GM12878 (cell line): ENCODE data around the gene EHF. TPM values are rescaled to one million over a fixed set of nuclear protein-coding genes. Genes with fewer than 3 reads are reported as not detected.

Experiments used
- ATAC-seq: fragments of 200-7000 bp; cut with Tn5 transposase; 3 replicates; pipeline ENCODE4 v1.9.1; 2020; ENCODE audit warnings: mild to moderate bottlenecking, moderate library complexity
- BruUV-seq: library from RNA; stranded (reverse); fragments of 400-500 nt; replicated peaks from 2 replicates; lab custom pipeline; 2021; lab: Mats Ljungman, UMichigan
- CTCF ChIA-PET: fragments of 300-600 bp; sonication (Branson Sonifier 250); formaldehyde crosslinking; extraction: SDS; loops from one replicate; lab custom pipeline; 2021; ENCODE audit warnings: inconsistent platforms; lab: Yijun Ruan, JAX
- POLR2A ChIA-PET: fragments of 350-600 bp; formaldehyde crosslinking; extraction: SDS; loops from one replicate; lab custom pipeline; 2021; ENCODE audit warnings: inconsistent platforms; lab: Charles Lee
- RAD21 ChIA-PET: fragments of 300-600 bp; sonication (Branson Sonifier 250); formaldehyde crosslinking; loops from one replicate; lab custom pipeline; 2023; ENCODE audit warnings: antibody characterized with exemption; ENCODE audit not compliant: unreplicated experiment; lab: Charles Lee
- SMC1A ChIA-PET: fragments of 300-600 bp; sonication (Branson Sonifier 250); formaldehyde crosslinking; loops from one replicate; lab custom pipeline; 2023; ENCODE audit not compliant: unreplicated experiment, uncharacterized antibody; lab: Charles Lee
- DNase-seq: peaks from one replicate; pipeline ENCODE4 v3.0.0-alpha.2; 2011; ENCODE audit warnings: low read depth, low spot score
- FAIRE-seq: peaks from 3 replicates; lab custom pipeline; 2011; peaks lifted over from hg19 to GRCh38; lab: Jason Lieb, UNC
- H2AFZ ChIP-seq: 2 replicates; pipeline ENCODE4 v1.6.0; 2011; ENCODE audit warnings: low read depth, low read length, control low read depth; ENCODE audit not compliant: control insufficient read depth
- H3K27ac ChIP-seq: 2 replicates; pipeline ENCODE4 v1.5.1; 2011; ENCODE audit warnings: control low read depth; ENCODE audit not compliant: control insufficient read depth, insufficient read depth
- H3K27me3 ChIP-seq, 2 experiments: replicated peaks in 1 of 2; 2 replicates each; pipeline versions ENCODE4 v1.6.0 to v1.6.1; 2011; ENCODE audit warnings: low read length in 1 of 2; ENCODE audit not compliant: control insufficient read depth in 2 of 2, insufficient read depth in 2 of 2
- H3K36me3 ChIP-seq, 2 experiments: 2 replicates each; pipeline ENCODE4 v1.5.1; 2011; ENCODE audit warnings: low read length in 1 of 2; ENCODE audit not compliant: control insufficient read depth in 2 of 2, insufficient read depth in 2 of 2
- H3K4me1 ChIP-seq: 2 replicates; pipeline ENCODE4 v1.6.1; 2011; ENCODE audit warnings: mild to moderate bottlenecking, low read length, moderate library complexity, mixed read lengths; ENCODE audit not compliant: control insufficient read depth, insufficient read depth
- H3K4me2 ChIP-seq: 2 replicates; pipeline ENCODE4 v1.6.0; 2011; ENCODE audit warnings: control low read depth; ENCODE audit not compliant: control insufficient read depth, insufficient read depth
- H3K4me3 ChIP-seq: fragments of 200-600 bp; sonication (generic); 2 replicates; pipeline ENCODE4 v1.5.1; 2016
- H3K79me2 ChIP-seq: 2 replicates; pipeline ENCODE4 v1.6.0; 2011; ENCODE audit warnings: low read length; ENCODE audit not compliant: control insufficient read depth, insufficient read depth
- H3K9ac ChIP-seq: 2 replicates; pipeline ENCODE4 v1.8.0; 2011; ENCODE audit warnings: low read length, control low read depth, mixed read lengths; ENCODE audit not compliant: control insufficient read depth, insufficient read depth
- H3K9me3 ChIP-seq: replicated peaks from 3 replicates; pipeline ENCODE4 v1.5.1; 2011; ENCODE audit warnings: mild to moderate bottlenecking, low read length; ENCODE audit not compliant: control insufficient read depth, insufficient read depth
- H4K20me1 ChIP-seq: 2 replicates; pipeline ENCODE4 v1.6.0; 2011; ENCODE audit not compliant: control insufficient read depth, insufficient read depth
- ATF2 ChIP-seq: IDR thresholded peaks from 2 replicates; pipeline ENCODE4 v1.6.1; 2012; ENCODE audit warnings: low read length, inconsistent platforms
- ATF3 ChIP-seq: IDR thresholded peaks from 2 replicates; pipeline ENCODE4 v1.6.1; 2011; ENCODE audit warnings: low read depth, mild to moderate bottlenecking, low read length, moderate library complexity, borderline replicate concordance; ENCODE audit errors: extremely low read depth
- CHD2 ChIP-seq: IDR thresholded peaks from 2 replicates; pipeline ENCODE4 v1.6.1; 2011; ENCODE audit warnings: low read depth, low read length, improper control_type of control experiment, borderline replicate concordance
- FOXM1 ChIP-seq: IDR thresholded peaks from 2 replicates; pipeline ENCODE4 v1.6.1; 2012; ENCODE audit warnings: low read depth, mild to moderate bottlenecking, inconsistent platforms, low read length, moderate library complexity
- GABPA ChIP-seq: IDR thresholded peaks from 2 replicates; pipeline ENCODE4 v1.6.1; 2014; ENCODE audit warnings: antibody characterized with exemption, low read depth, mild to moderate bottlenecking, inconsistent platforms
- JUNB ChIP-seq: IDR thresholded peaks from 2 replicates; pipeline ENCODE4 v1.6.1; 2016; ENCODE audit warnings: antibody characterized with exemption, mild to moderate bottlenecking
- MEF2B ChIP-seq: fragments of 450-650 bp; IDR thresholded peaks from 2 replicates; pipeline ENCODE4 v1.6.1; 2018; ENCODE audit warnings: mild to moderate bottlenecking, moderate library complexity; ENCODE audit not compliant: partially characterized antibody, poor library complexity, severe bottlenecking
- MTA3 ChIP-seq: IDR thresholded peaks from 2 replicates; pipeline ENCODE4 v1.6.1; 2012; ENCODE audit warnings: low read length, inconsistent platforms, borderline replicate concordance
- MXI1 ChIP-seq: fragments of 150-350 bp; IDR thresholded peaks from 2 replicates; pipeline ENCODE4 v1.6.1; 2011; ENCODE audit warnings: low read depth, mild to moderate bottlenecking, inconsistent platforms, low read length, improper control_type of control experiment
- MYB ChIP-seq: fragments of 150-350 bp; IDR thresholded peaks from 2 replicates; pipeline ENCODE4 v1.6.1; 2014; ENCODE audit warnings: mild to moderate bottlenecking, low read depth, low read length, borderline replicate concordance
- PAX5 ChIP-seq: IDR thresholded peaks from 2 replicates; pipeline ENCODE4 v1.6.1; 2011; ENCODE audit warnings: low read depth, low read length, borderline replicate concordance
- RELA ChIP-seq: fragments of 450-650 bp; IDR thresholded peaks from 2 replicates; pipeline ENCODE4 v1.8.0; 2014; ENCODE audit warnings: borderline replicate concordance; ENCODE audit not compliant: partially characterized antibody
- RELB ChIP-seq: fragments of 450-650 bp; IDR thresholded peaks from 2 replicates; pipeline ENCODE4 v1.6.1; 2017; ENCODE audit warnings: low read depth, mild to moderate bottlenecking, moderate library complexity
- SMC3 ChIP-seq: IDR thresholded peaks from 2 replicates; pipeline ENCODE4 v1.6.1; 2011; ENCODE audit warnings: low read length, improper control_type of control experiment, borderline replicate concordance
- SPI1 ChIP-seq: IDR thresholded peaks from 2 replicates; pipeline ENCODE4 v1.6.1; 2011; ENCODE audit warnings: low read depth, mild to moderate bottlenecking, low read length, moderate library complexity, borderline replicate concordance; ENCODE audit not compliant: insufficient read depth
- TBL1XR1 ChIP-seq: IDR thresholded peaks from 2 replicates; pipeline ENCODE4 v1.6.1; 2012; ENCODE audit warnings: low read depth, low read length, improper control_type of control experiment
- ZBTB33 ChIP-seq: fragments of 450-650 bp; IDR thresholded peaks from 2 replicates; pipeline ENCODE4 v1.6.1; 2017; ENCODE audit warnings: mild to moderate bottlenecking
- ZNF384 ChIP-seq: IDR thresholded peaks from 2 replicates; pipeline ENCODE4 v1.6.1; 2012; ENCODE audit warnings: low read depth, mild to moderate bottlenecking, low read length, improper control_type of control experiment, borderline replicate concordance
- WGBS: methylation state at CpG from one replicate; pipeline ENCODE4 v1.1.6; 2016; ENCODE audit warnings: low lambda C conversion rate; ENCODE audit not compliant: insufficient replicate concordance, insufficient coverage; ENCODE audit errors: missing lambda C conversion rate; 5-methylcytosine and 5-hydroxymethylcytosine counted together
- in situ Hi-C: fragments of 300-500 bp; cut with MboI; formaldehyde crosslinking; loops from 9 replicates; pipeline ENCODE4 v1.14.3; 2018; ENCODE audit warnings: mixed read lengths
- intact Hi-C: fragments of 100-400 bp; cut with micrococcal nuclease; formaldehyde crosslinking; loops from one replicate; pipeline ENCODE4 v1.14.2; 2022; ENCODE audit not compliant: unreplicated experiment
- polyA plus RNA-seq, 11 experiments: library from polyadenylated mRNA; depleted of rRNA in 4 of 11; unstranded in 6 of 11; stranded (reverse) in 5 of 11; fragments of >200 nt; fragmentation: Nextera tagmentation in 4 of 11; fragmentation: Illumina TruSeq in 1 of 11; extraction: Ambion mirVana in 4 of 11; extraction: Trizol in 1 of 11; gene quantifications; 1 replicate in 1 of 11; 2 replicates in 10 of 11; pipeline versions ENCODE4 v1.2.1 to v1.2.3, GENCODE V29; 2011 to 2016; ENCODE audit warnings: inconsistent platforms in 2 of 11, missing spikeins in 2 of 11, low read depth in 1 of 11
- total RNA-seq, 4 experiments: library from RNA; depleted of rRNA in 3 of 4; stranded (reverse); fragments of >200 nt in 3 of 4; fragmentation: Illumina TruSeq in 1 of 4; extraction: Trizol in 1 of 4; gene quantifications; 2 replicates each; pipeline versions ENCODE4 v1.2.1 to v1.2.3, GENCODE V29; 2013 to 2021

The EHF gene
- total and polyA plus RNA-seq, 10 of the 15 experiments (the other 5 are each of a cell fraction or from before 2014, with no cell fraction given), result 0.04 to 0.33 (median 0.06) TPM; not detected in 6

GRCh38 chr11:34644669-34645406, 23.9 kb downstream of the EHF start (continued):
- TF ChIP-seq ATF3 (no peak), CHD2 (no peak), MTA3 (no peak), ATF2 (no peak), SMC3 (no peak), SPI1 (no peak), RELB (no peak), TBL1XR1 (no peak)
- TF ChIP-seq, all 136 proteins: peak for 0

DNA sequence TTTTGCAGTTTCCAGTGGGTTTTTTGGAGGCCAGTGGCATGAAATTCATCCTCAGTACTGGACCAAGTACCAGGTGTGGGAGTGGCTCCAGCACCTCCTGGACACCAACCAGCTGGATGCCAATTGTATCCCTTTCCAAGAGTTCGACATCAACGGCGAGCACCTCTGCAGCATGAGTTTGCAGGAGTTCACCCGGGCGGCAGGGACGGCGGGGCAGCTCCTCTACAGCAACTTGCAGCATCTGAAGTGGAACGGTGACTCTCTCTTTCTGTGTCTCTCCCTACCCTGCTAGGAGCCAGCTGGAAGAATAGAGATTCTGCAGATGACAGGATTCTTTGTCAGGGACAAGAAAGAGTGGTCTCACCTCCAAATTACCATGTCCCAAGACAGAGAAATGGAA, 25.5 kb downstream of the EHF start:
- H3K9me3 ChIP-seq, result no peaks in the 10 kb centered on the region
- H3K79me2 ChIP-seq, result no peaks in the 10 kb centered on the region
- no peaks in the 10 kb centered on the region; the same call in 1 of the 2 replicates for H4K20me1 ChIP-seq
- H3K4me3 ChIP-seq, result no peak overlapping the region
- ChIA-PET RAD21 (no interaction called here), CTCF (no interaction called here), POLR2A (interaction anchor here (0.6 kb wide), 1 partner anchor 110 kb away, joined by 3 read pairs; no protein-coding TSS in a partner anchor), SMC1A (no interaction called here)
- DNase-seq (no peak), FAIRE-seq (no peak), ATAC-seq (no peak)
- no peaks in the 10 kb centered on the region for H3K36me3 ChIP-seq
- in situ Hi-C loops, result no loop called here
- intact Hi-C loops, result no loop called here
- peaks cover 14% of the 10 kb centered on the region for H3K4me1 ChIP-seq
- H3K4me2 ChIP-seq, result no peak overlapping the region
- no peak overlapping the region for H3K9ac ChIP-seq
- WGBS, result 86% methylated on average over 8 of the region's 8 CpGs
- peaks cover 0 to 14% of the 10 kb centered on the region in 2 experiments; a peak in 2 of 4 replicates for H3K27me3 ChIP-seq
- H3K27ac ChIP-seq, result no peak overlapping the region
- BruUV-seq, result no TSS peak
- H2AFZ ChIP-seq, result no peak overlapping the region
- TF ChIP-seq PAX5 (no peak), SMC3 (no peak), GABPA (no peak), MXI1 (no peak), MEF2B (no peak), RELA (no peak), MYB (no peak), ZNF384 (no peak), JUNB (no peak), FOXM1 (no peak), ZBTB33 (no peak)
